Measurements from ENCODE around the gene DNAJC3.
A peak's percentile ranks its signal among the peaks of the same experiment; 100 is the strongest.
"Not testable (repeated sequence)": the region's sequence is repeated elsewhere in the genome, so short reads cannot be mapped to it uniquely, and the experiment has no call there.

Gene DNAJC3

DNA sequence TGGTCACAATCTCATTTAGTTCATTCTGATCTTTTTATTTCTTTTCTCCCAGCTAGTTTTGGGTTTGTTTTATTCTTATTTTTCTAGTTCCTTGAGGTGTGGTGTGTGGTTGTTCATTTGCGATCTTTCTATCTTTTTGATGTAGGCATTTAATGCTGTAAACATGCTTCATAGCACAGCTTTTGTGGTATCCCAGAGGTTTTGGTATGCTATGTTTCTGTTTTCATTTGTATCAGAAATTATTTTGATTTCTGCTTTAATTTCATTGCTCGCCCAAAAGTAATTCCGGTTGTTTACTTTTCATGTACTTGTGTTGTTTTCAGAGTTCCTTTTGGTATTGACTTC, 12.6 kb downstream of the DNAJC3 start:
- no peaks in the 10 kb centered on the region for H3K9me3 ChIP-seq
- H3K4me3 ChIP-seq (ENCODE audit: low read depth in 1 of 2, low read length in 1 of 2) = no peak overlapping the region
- H3K27ac ChIP-seq = no peak overlapping the region
- H3K27me3 ChIP-seq = no peaks in the 10 kb centered on the region
- no peak for TF ChIP-seq CTCF (IDR thresholded peaks at IDR 0.05)
- no peaks in the 10 kb centered on the region for H3K36me3 ChIP-seq
- H3K4me1 ChIP-seq (ENCODE audit: control insufficient read depth in 1 of 2, insufficient read depth in 1 of 2, low read depth in 1 of 2, low read length in 1 of 2) = peaks cover 12 to 38% of the 10 kb centered on the region in 2 experiments

GRCh38 chr13:95690986-95691385, 14.0 kb downstream of the DNAJC3 start:
- H3K27me3 ChIP-seq; H3K36me3 ChIP-seq; H3K9me3 ChIP-seq; H3K4me3 ChIP-seq (ENCODE audit: low read depth in 1 of 2, low read length in 1 of 2); H3K27ac ChIP-seq: not testable (repeated sequence)
- H3K4me1 ChIP-seq (ENCODE audit: control insufficient read depth in 1 of 2, insufficient read depth in 1 of 2, low read depth in 1 of 2, low read length in 1 of 2) = peaks cover 2 to 23% of the 10 kb centered on the region in 2 experiments

DNA sequence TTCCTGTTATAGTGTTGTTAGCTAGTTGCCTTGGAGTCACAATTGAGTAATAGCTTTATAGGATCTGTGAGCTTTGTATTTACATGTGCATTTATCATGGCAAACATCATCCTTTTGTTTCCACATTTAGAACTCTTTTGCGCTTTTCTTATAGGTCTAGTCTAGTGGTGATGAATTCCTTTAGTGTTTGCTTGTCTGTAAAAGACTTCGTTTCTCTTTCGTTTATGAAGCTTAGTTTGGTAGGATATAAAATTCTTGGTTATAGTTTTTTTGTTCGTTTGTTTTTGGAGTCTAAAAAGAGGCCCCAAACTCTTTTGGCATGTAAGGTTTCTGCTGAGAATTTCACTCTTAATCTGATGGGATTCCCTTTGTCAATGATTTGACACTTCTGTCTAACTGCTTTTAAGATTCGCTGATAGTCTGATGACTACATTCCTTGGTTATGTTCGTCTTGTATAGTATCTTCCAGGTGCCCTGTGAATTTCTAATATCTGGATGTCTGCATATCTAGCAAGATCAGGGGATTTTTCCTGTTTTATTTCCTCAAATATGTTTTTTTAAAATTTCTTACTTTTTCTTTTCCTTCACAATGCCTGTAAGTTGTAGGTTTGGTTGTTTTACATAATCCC, 20.2 kb downstream of the DNAJC3 start:
- no peaks in the 10 kb centered on the region for H3K36me3 ChIP-seq
- no peak for TF ChIP-seq CTCF (IDR thresholded peaks at IDR 0.05)
- no peak overlapping the region for H3K4me3 ChIP-seq (ENCODE audit: low read depth in 1 of 2, low read length in 1 of 2)
- no peaks in the 10 kb centered on the region for H3K9me3 ChIP-seq
- H3K4me1 ChIP-seq (ENCODE audit: control insufficient read depth in 1 of 2, insufficient read depth in 1 of 2, low read depth in 1 of 2, low read length in 1 of 2) = peaks cover 18 to 36% of the 10 kb centered on the region in 2 experiments
- H3K27me3 ChIP-seq = no peaks in the 10 kb centered on the region
- no peak overlapping the region for H3K27ac ChIP-seq

GRCh38 chr13:95698047-95698749, 21.3 kb downstream of the DNAJC3 start:
- no peak for TF ChIP-seq CTCF (IDR thresholded peaks at IDR 0.05)
- Histone ChIP-seq H3K27ac (peak overlapping the region; percentile 21), H3K27me3 (no peaks in the 10 kb centered on the region), H3K4me3 (ENCODE audit: low read depth in 1 of 2, low read length in 1 of 2) (no peak overlapping the region), H3K36me3 (no peaks in the 10 kb centered on the region), H3K4me1 (ENCODE audit: control insufficient read depth in 1 of 2, insufficient read depth in 1 of 2, low read depth in 1 of 2, low read length in 1 of 2) (peaks cover 28 to 46% of the 10 kb centered on the region in 2 experiments), H3K9me3 (no peaks in the 10 kb centered on the region)

GRCh38 chr13:95703576-95703975, 26.6 kb downstream of the DNAJC3 start:
- Histone ChIP-seq H3K4me1 (ENCODE audit: control insufficient read depth in 1 of 2, insufficient read depth in 1 of 2, low read depth in 1 of 2, low read length in 1 of 2) (peaks cover 77 to 85% of the 10 kb centered on the region in 2 experiments), H3K4me3 (ENCODE audit: low read depth in 1 of 2, low read length in 1 of 2) (no peak overlapping the region), H3K27ac (peak overlapping the region; percentile 62)

More at GRCh38 chr13:95703576-95703975, 26.6 kb downstream of the DNAJC3 start:
- no peaks in the 10 kb centered on the region for H3K9me3 ChIP-seq
- TF ChIP-seq CTCF (IDR thresholded peaks at IDR 0.05) = no peak
- no peaks in the 10 kb centered on the region for H3K36me3 ChIP-seq
- no peaks in the 10 kb centered on the region for H3K27me3 ChIP-seq
